BJ (cell line): ENCODE data around the gene COPG2. TPM values are rescaled to one million over a fixed set of nuclear protein-coding genes. Genes with fewer than 3 reads are reported as not detected.

Experiments used
- CTCF ChIA-PET: fragments of 350-600 bp; formaldehyde crosslinking; extraction: SDS; loops from one replicate; lab custom pipeline; 2021; ENCODE audit warnings: antibody characterized with exemption, inconsistent platforms; lab: Yijun Ruan, JAX
- POLR2A ChIA-PET: fragments of 300-600 bp; sonication (Branson Sonifier 250); formaldehyde crosslinking; extraction: SDS; loops from one replicate; lab custom pipeline; 2021; ENCODE audit warnings: antibody characterized with exemption; lab: Charles Lee
- DNase-seq: peaks from one replicate; pipeline ENCODE4 v3.0.0-alpha.2; 2011; ENCODE audit warnings: low read depth
- H3K27me3 ChIP-seq: 2 replicates; pipeline ENCODE4 v1.6.0; 2011; ENCODE audit warnings: low read length; ENCODE audit not compliant: control insufficient read depth, insufficient read depth
- H3K36me3 ChIP-seq: 2 replicates; pipeline ENCODE4 v1.5.1; 2011; ENCODE audit warnings: low read length; ENCODE audit not compliant: control insufficient read depth, insufficient read depth
- H3K4me3 ChIP-seq: 2 replicates; pipeline ENCODE4 v1.5.1; 2011; ENCODE audit warnings: low read depth, mild to moderate bottlenecking, control low read depth, low read length
- polyA plus RNA-seq: library from polyadenylated mRNA; depleted of rRNA; stranded (reverse); fragments of >200 nt; gene quantifications from 2 replicates; pipeline ENCODE4 v1.2.3, GENCODE V29; 2011
- TF ChIP-seq, protein P1 (sequence below): IDR thresholded peaks from 2 replicates; pipeline ENCODE4 v1.5.1; 2011; ENCODE audit warnings: low read depth, mild to moderate bottlenecking, control low read depth, inconsistent platforms, low read length, moderate library complexity; ENCODE audit not compliant: insufficient read depth

COPG2 gene
- polyA plus RNA-seq, 1 experiment: 22.1 TPM

DNA sequence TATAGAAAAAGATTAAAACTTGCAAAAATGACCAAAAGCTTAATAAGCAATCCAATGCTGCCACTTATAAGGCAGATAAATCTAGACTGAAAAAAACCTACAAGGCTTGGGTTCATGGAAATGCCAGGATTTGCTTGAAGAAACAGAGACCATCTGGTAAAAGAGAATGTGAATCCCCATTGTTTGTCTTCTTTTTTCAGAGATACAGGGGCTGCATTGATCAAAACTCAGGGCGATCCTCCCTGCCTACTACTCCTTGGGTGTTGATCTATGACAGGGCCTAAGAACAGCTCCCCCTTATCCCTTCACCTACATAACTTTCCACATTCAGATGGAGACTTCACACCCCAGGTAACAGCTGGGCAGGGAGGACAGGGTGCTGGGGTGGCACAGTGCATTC lies 21.1 kb upstream of the COPG2 start:
- ChIA-PET POLR2A (no interaction called here), CTCF (interaction anchor here (0.6 kb wide), 1 partner anchor 23 kb away, joined by 3 read pairs; no protein-coding TSS in a partner anchor)
- no peak for DNase-seq
- TF ChIP-seq, protein P1, sequence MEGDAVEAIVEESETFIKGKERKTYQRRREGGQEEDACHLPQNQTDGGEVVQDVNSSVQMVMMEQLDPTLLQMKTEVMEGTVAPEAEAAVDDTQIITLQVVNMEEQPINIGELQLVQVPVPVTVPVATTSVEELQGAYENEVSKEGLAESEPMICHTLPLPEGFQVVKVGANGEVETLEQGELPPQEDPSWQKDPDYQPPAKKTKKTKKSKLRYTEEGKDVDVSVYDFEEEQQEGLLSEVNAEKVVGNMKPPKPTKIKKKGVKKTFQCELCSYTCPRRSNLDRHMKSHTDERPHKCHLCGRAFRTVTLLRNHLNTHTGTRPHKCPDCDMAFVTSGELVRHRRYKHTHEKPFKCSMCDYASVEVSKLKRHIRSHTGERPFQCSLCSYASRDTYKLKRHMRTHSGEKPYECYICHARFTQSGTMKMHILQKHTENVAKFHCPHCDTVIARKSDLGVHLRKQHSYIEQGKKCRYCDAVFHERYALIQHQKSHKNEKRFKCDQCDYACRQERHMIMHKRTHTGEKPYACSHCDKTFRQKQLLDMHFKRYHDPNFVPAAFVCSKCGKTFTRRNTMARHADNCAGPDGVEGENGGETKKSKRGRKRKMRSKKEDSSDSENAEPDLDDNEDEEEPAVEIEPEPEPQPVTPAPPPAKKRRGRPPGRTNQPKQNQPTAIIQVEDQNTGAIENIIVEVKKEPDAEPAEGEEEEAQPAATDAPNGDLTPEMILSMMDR: no peak
- H3K4me3 ChIP-seq: no peak overlapping the region
- H3K27me3 ChIP-seq: no peaks in the 10 kb centered on the region; the same call in 1 of the 2 replicates
- no peaks in the 10 kb centered on the region for H3K36me3 ChIP-seq

DNA sequence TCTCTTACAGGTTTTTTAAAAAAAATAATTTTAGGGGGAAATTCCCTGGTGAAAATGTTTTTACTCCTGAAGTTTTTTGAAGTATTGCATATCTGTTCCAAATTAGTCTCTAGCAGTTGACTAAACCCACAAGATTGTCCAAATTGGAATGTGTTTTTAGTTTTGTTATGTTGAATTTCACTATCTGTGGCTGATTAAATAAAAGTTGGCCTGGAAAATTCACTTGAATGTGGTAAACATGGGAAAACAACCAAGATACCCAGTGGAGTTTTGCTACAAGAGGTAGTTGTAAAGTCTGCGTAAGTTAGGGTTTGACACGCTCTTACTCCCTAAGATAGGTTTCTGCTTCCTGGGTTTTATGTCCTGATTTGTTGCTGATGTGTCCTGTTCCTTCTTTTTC lies 14.5 kb upstream of the COPG2 start:
- no peaks in the 10 kb centered on the region; the same call in 1 of the 2 replicates for H3K27me3 ChIP-seq
- TF ChIP-seq, protein P1: no peak
- no peaks in the 10 kb centered on the region for H3K36me3 ChIP-seq
- H3K4me3 ChIP-seq: no peak overlapping the region
- CTCF ChIA-PET: no interaction called here
- DNase-seq: peak; percentile 29
- POLR2A ChIA-PET: no interaction called here

DNA sequence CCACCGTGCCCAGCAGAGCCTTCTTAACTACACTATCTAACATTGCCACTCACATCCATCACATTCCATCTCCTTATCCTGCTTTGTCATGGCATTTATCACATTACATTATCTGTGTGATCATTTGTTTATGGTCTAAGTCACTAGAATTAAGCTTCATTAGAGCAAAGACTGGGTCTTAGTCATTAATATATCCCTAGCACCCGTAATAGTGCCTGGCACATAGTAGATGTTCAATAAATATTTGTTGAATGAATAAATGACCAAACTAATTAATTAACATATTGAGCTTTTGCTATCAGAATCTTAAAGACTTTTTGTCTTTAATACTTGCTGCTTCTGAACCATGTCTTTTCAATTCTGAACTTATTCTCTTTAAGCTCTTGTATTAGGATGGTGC lies 5.9 kb upstream of the COPG2 start:
- Histone ChIP-seq H3K36me3 (no peaks in the 10 kb centered on the region), H3K4me3 (no peak overlapping the region), H3K27me3 (no peaks in the 10 kb centered on the region)
- ChIA-PET POLR2A (no interaction called here), CTCF (interaction anchor here (0.6 to 1.1 kb wide), 2 partner anchors 19 to 981 kb away, joined by 3 to 4 read pairs; no protein-coding TSS in a partner anchor)
- DNase-seq: no peak
- TF ChIP-seq, protein P1: no peak

DNA sequence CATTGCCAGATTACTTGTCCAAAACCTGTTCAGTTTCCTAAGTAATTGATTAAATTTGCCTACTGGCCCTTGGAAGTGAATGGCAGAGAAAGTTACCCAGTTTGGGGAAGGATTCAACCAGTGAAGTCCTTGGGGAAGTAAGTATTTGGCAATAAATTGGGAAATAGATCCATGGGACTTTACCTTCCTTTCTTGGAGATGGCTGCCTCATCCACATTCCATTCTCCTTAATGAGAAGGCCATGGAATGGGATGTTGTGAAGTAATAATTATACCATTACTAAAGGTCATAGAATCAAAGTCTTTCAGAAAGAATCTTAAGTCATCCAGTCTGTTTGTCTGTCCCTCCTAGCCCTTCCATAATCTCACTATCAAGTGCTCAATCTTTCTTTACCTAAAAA lies 4.5 kb upstream of the COPG2 start:
- H3K36me3 ChIP-seq: no peaks in the 10 kb centered on the region
- H3K4me3 ChIP-seq: no peak overlapping the region
- DNase-seq: no peak
- no peaks in the 10 kb centered on the region for H3K27me3 ChIP-seq
- TF ChIP-seq, protein P1: no peak
- POLR2A ChIA-PET: no interaction called here
- CTCF ChIA-PET: interaction anchor here (0.8 kb wide), 1 partner anchor 12 kb away, joined by 4 read pairs; no protein-coding TSS in a partner anchor

DNA sequence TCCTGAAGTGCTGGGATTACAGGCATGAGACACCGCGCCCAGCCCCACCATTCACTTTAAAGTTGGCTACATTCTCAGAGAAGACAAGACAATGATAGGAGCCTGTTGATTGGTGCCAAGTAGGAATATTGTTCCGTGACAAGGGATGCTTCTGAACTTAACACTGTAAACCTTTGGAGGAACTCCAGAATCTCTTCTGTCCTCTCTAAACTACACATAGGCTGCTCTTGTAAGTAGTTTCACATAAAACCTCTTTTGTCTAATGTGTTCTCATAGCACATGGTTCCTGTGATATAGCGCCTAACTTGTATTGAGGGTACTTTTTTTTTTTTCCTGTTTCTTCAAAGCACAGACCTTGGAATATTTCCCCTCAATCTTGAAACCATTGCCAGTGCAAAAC lies 3.6 kb upstream of the COPG2 start:
- TF ChIP-seq, protein P1: no peak
- no peaks in the 10 kb centered on the region for H3K36me3 ChIP-seq
- ChIA-PET CTCF (no interaction called here), POLR2A (no interaction called here)
- H3K4me3 ChIP-seq: no peak overlapping the region
- DNase-seq: no peak
- H3K27me3 ChIP-seq: no peaks in the 10 kb centered on the region
